Mesenchymal stem cell (in vitro differentiated cells and primary cell): ENCODE results near the gene RAB12.

ENCODE experiments used
- DNase-seq: peaks from one replicate; pipeline ENCODE4 v3.0.0-alpha.2; 2013
- H2AFZ ChIP-seq: one replicate; pipeline ENCODE4 v1.6.1; 2013; ENCODE audit warnings: low read depth, mild to moderate bottlenecking, control low read depth, inconsistent platforms, low read length, moderate library complexity
- H2AK5ac ChIP-seq: 2 replicates; pipeline ENCODE4 v1.6.1; 2013; ENCODE audit warnings: low read length, moderate library complexity, mild to moderate bottlenecking, inconsistent platforms; ENCODE audit not compliant: severe bottlenecking
- H2BK120ac ChIP-seq: one replicate; pipeline ENCODE4 v1.6.1; 2013; ENCODE audit warnings: low read depth, mild to moderate bottlenecking, inconsistent platforms, low read length, moderate library complexity
- H2BK12ac ChIP-seq, 2 experiments: one replicate each; pipeline ENCODE4 v1.6.1; 2013; ENCODE audit warnings: inconsistent platforms in 2 of 2, low read length in 2 of 2, mild to moderate bottlenecking in 2 of 2, moderate library complexity in 2 of 2, control low read depth in 1 of 2
- H2BK15ac ChIP-seq: one replicate; pipeline ENCODE4 v1.6.1; 2013; ENCODE audit warnings: mild to moderate bottlenecking, low read depth, inconsistent platforms; ENCODE audit not compliant: poor library complexity, severe bottlenecking
- H2BK5ac ChIP-seq: 2 replicates; pipeline ENCODE4 v1.6.1; 2013; ENCODE audit warnings: low read depth, mild to moderate bottlenecking, low read length, control low read depth, inconsistent platforms; ENCODE audit not compliant: poor library complexity, severe bottlenecking
- H3K14ac ChIP-seq, 2 experiments: one replicate each; pipeline ENCODE4 v1.6.1; 2013; ENCODE audit warnings: inconsistent platforms in 2 of 2, low read length in 2 of 2, control low read depth in 1 of 2, mild to moderate bottlenecking in 1 of 2, moderate library complexity in 1 of 2
- H3K18ac ChIP-seq, 2 experiments: one replicate each; pipeline ENCODE4 v1.6.1; 2013; ENCODE audit warnings: inconsistent platforms in 2 of 2, low read length in 2 of 2, control low read depth in 1 of 2, low read depth in 1 of 2, mild to moderate bottlenecking in 1 of 2
- H3K23ac ChIP-seq, 2 experiments: one replicate each; pipeline ENCODE4 v1.6.1; 2013; ENCODE audit warnings: inconsistent platforms in 2 of 2, low read length in 2 of 2, mild to moderate bottlenecking in 2 of 2, moderate library complexity in 2 of 2, control low read depth in 1 of 2
- H3K27ac ChIP-seq: 2 replicates; pipeline ENCODE4 v1.5.1; 2013; ENCODE audit warnings: mild to moderate bottlenecking, moderate library complexity, low read length, control low read depth, inconsistent platforms; ENCODE audit not compliant: poor library complexity, severe bottlenecking
- H3K27me3 ChIP-seq, 2 experiments: 2 replicates each; pipeline versions ENCODE4 v1.6.1 to v1.7.0; 2013; ENCODE audit warnings: low read length in 2 of 2, mild to moderate bottlenecking in 2 of 2, moderate library complexity in 2 of 2, control low read depth in 1 of 2, inconsistent platforms in 1 of 2; ENCODE audit not compliant: control insufficient read depth in 1 of 2, insufficient read depth in 1 of 2
- H3K36me3 ChIP-seq, 2 experiments: 2 replicates each; pipeline versions ENCODE4 v1.6.1 to v1.7.0; 2013; ENCODE audit warnings: low read length in 2 of 2, control low read depth in 1 of 2, inconsistent platforms in 1 of 2, low read depth in 1 of 2, mild to moderate bottlenecking in 1 of 2; ENCODE audit not compliant: insufficient read depth in 2 of 2, control insufficient read depth in 1 of 2
- H3K4ac ChIP-seq, 2 experiments: one replicate each; pipeline ENCODE4 v1.6.1; 2013; ENCODE audit warnings: inconsistent platforms in 2 of 2, low read length in 2 of 2, mild to moderate bottlenecking in 2 of 2, moderate library complexity in 2 of 2, control low read depth in 1 of 2, low read depth in 1 of 2
- H3K4me1 ChIP-seq: 2 replicates; pipeline ENCODE4 v1.6.1; 2013; ENCODE audit warnings: low read depth, low read length, control low read depth; ENCODE audit not compliant: control insufficient read depth, insufficient read depth
- H3K4me2 ChIP-seq: 2 replicates; pipeline ENCODE4 v1.6.1; 2013; ENCODE audit warnings: low read length, mild to moderate bottlenecking, inconsistent platforms; ENCODE audit not compliant: poor library complexity, severe bottlenecking
- H3K4me3 ChIP-seq, 2 experiments: 2 replicates each; pipeline versions ENCODE4 v1.5.1 to v1.7.0; 2013; ENCODE audit warnings: low read length in 2 of 2, mild to moderate bottlenecking in 2 of 2, control low read depth in 1 of 2, low read depth in 1 of 2; ENCODE audit not compliant: insufficient read depth in 1 of 2
- H3K79me1 ChIP-seq: replicated peaks from 2 replicates; pipeline ENCODE4 v1.6.1; 2013; ENCODE audit warnings: mild to moderate bottlenecking, control low read depth, low read length, inconsistent platforms; ENCODE audit not compliant: poor library complexity, severe bottlenecking
- H3K9ac ChIP-seq: 2 replicates; pipeline ENCODE4 v1.7.0; 2013; ENCODE audit warnings: mild to moderate bottlenecking, low read length, moderate library complexity
- H3K9me3 ChIP-seq: 2 replicates; pipeline ENCODE4 v1.7.0; 2013; ENCODE audit warnings: mild to moderate bottlenecking, low read length; ENCODE audit not compliant: control insufficient read depth
- H4K8ac ChIP-seq: one replicate; pipeline ENCODE4 v1.6.1; 2013; ENCODE audit warnings: inconsistent platforms, mild to moderate bottlenecking, low read length, moderate library complexity
- H4K91ac ChIP-seq: one replicate; pipeline ENCODE4 v1.6.1; 2013; ENCODE audit warnings: mild to moderate bottlenecking, low read length, inconsistent platforms
- WGBS: methylation state at CpG from one replicate; pipeline ENCODE4 v1.1.7; 2013; ENCODE audit warnings: mixed read lengths; 5-methylcytosine and 5-hydroxymethylcytosine counted together

RAB12 gene

GRCh38 chr18:8627107-8627472, 17.9 kb downstream of the RAB12 start:
- WGBS = 83% methylated on average over 10 of the region's 11 CpGs
- no peak overlapping the region for H3K27ac ChIP-seq
- H3K14ac ChIP-seq = no peak overlapping the region
- H2AK5ac ChIP-seq = no peak overlapping the region
- DNase-seq = no peak
- no peak overlapping the region for H2AFZ ChIP-seq
- no peak overlapping the region for H4K91ac ChIP-seq
- no peak overlapping the region for H3K4me2 ChIP-seq
- H3K4ac ChIP-seq = no peak overlapping the region
- H4K8ac ChIP-seq = no peak overlapping the region
- no peak overlapping the region for H2BK120ac ChIP-seq
- no peak overlapping the region for H3K4me3 ChIP-seq
- no peak overlapping the region for H2BK5ac ChIP-seq
- H3K4me1 ChIP-seq = peaks cover 11% of the 10 kb centered on the region
- H3K27me3 ChIP-seq = no peaks in the 10 kb centered on the region
- no peak overlapping the region for H3K23ac ChIP-seq
- H3K9me3 ChIP-seq = no peaks in the 10 kb centered on the region
- no peak overlapping the region for H2BK12ac ChIP-seq
- H3K18ac ChIP-seq = no peak overlapping the region
- no peak overlapping the region for H2BK15ac ChIP-seq
- H3K79me1 ChIP-seq = peaks cover 43% of the 10 kb centered on the region
- H3K9ac ChIP-seq = no peak overlapping the region
- peaks cover 22 to 65% of the 10 kb centered on the region in 2 experiments for H3K36me3 ChIP-seq

- H2BK120ac ChIP-seq = no peak overlapping the region
- H3K4me3 ChIP-seq = no peak overlapping the region
- H3K4me2 ChIP-seq = no peak overlapping the region
- H4K91ac ChIP-seq = no peak overlapping the region
- H2BK15ac ChIP-seq = no peak overlapping the region
- H3K27me3 ChIP-seq = no peaks in the 10 kb centered on the region
- peaks cover 46% of the 10 kb centered on the region for H3K79me1 ChIP-seq
- no peak overlapping the region for H3K4ac ChIP-seq
- H2AFZ ChIP-seq = no peak overlapping the region
- H3K4me1 ChIP-seq = peaks cover 13% of the 10 kb centered on the region
- DNase-seq = no peak
- H2BK12ac ChIP-seq = no peak overlapping the region
- peaks cover 25 to 65% of the 10 kb centered on the region in 2 experiments for H3K36me3 ChIP-seq
- H3K27ac ChIP-seq = no peak overlapping the region
- H2BK5ac ChIP-seq = no peak overlapping the region
- WGBS = 100% methylated on average over 1 of the region's 4 CpGs
- H3K14ac ChIP-seq = no peak overlapping the region
- H3K9me3 ChIP-seq = no peaks in the 10 kb centered on the region
- no peak overlapping the region for H2AK5ac ChIP-seq
- H3K9ac ChIP-seq = no peak overlapping the region
- no peak overlapping the region for H3K18ac ChIP-seq
- no peak overlapping the region for H4K8ac ChIP-seq
- no peak overlapping the region for H3K23ac ChIP-seq
Observed at GRCh38 chr18:8627540-8627939, 18.3 kb downstream of the RAB12 start.

- H2AFZ ChIP-seq = no peak overlapping the region
- H3K14ac ChIP-seq = no peak overlapping the region
- no peak overlapping the region for H3K4me3 ChIP-seq
- no peak overlapping the region for H4K91ac ChIP-seq
- H3K27me3 ChIP-seq = no peaks in the 10 kb centered on the region
- H3K9ac ChIP-seq = no peak overlapping the region
- no peak overlapping the region for H3K27ac ChIP-seq
- peaks cover 35 to 79% of the 10 kb centered on the region in 2 experiments for H3K36me3 ChIP-seq
- peaks cover 47% of the 10 kb centered on the region for H3K79me1 ChIP-seq
- H2BK120ac ChIP-seq = no peak overlapping the region
- no peaks in the 10 kb centered on the region for H3K9me3 ChIP-seq
- H4K8ac ChIP-seq = no peak overlapping the region
- H2BK12ac ChIP-seq = no peak overlapping the region
- H2BK15ac ChIP-seq = no peak overlapping the region
- H3K4ac ChIP-seq = no peak overlapping the region
- 95% methylated on average over 2 of the region's 3 CpGs for WGBS
- peaks cover 10% of the 10 kb centered on the region for H3K4me1 ChIP-seq
- no peak overlapping the region for H3K23ac ChIP-seq
- no peak overlapping the region for H3K4me2 ChIP-seq
- no peak overlapping the region for H2BK5ac ChIP-seq
- no peak overlapping the region for H3K18ac ChIP-seq
- no peak overlapping the region for H2AK5ac ChIP-seq
- no peak for DNase-seq
Observed at GRCh38 chr18:8629602-8630001, 20.4 kb downstream of the RAB12 start.

- no peak overlapping the region for H4K91ac ChIP-seq
- H3K4ac ChIP-seq = no peak overlapping the region
- no peak for DNase-seq
- no peak overlapping the region for H3K23ac ChIP-seq
- H3K36me3 ChIP-seq = peaks cover 32 to 77% of the 10 kb centered on the region in 2 experiments
- H3K9me3 ChIP-seq = no peaks in the 10 kb centered on the region
- 94% methylated on average over 1 of the region's 2 CpGs for WGBS
- H2AFZ ChIP-seq = no peak overlapping the region
- no peak overlapping the region for H3K4me2 ChIP-seq
- peaks cover 7% of the 10 kb centered on the region for H3K4me1 ChIP-seq
- no peaks in the 10 kb centered on the region for H3K27me3 ChIP-seq
- H2BK12ac ChIP-seq = no peak overlapping the region
- H3K4me3 ChIP-seq = no peak overlapping the region
- no peak overlapping the region for H2BK120ac ChIP-seq
- H3K18ac ChIP-seq = no peak overlapping the region
- no peak overlapping the region for H3K14ac ChIP-seq
- no peak overlapping the region for H2BK5ac ChIP-seq
- no peak overlapping the region for H3K27ac ChIP-seq
- H2AK5ac ChIP-seq = no peak overlapping the region
- peaks cover 45% of the 10 kb centered on the region for H3K79me1 ChIP-seq
- H2BK15ac ChIP-seq = no peak overlapping the region
- no peak overlapping the region for H3K9ac ChIP-seq
- no peak overlapping the region for H4K8ac ChIP-seq
Observed at GRCh38 chr18:8630546-8630945, 21.3 kb downstream of the RAB12 start.
